SK-MEL-5 (cell line): ENCODE results near the gene RNF130. TPM values are rescaled to one million over a fixed set of nuclear protein-coding genes. Genes with fewer than 3 reads are reported as not detected.

Experiments used
- DNase-seq: peaks from one replicate; pipeline ENCODE4 v3.0.0-alpha.2; 2016; ENCODE audit warnings: low read depth, low spot score
- in situ Hi-C: cut with HindIII; loops from 2 replicates; pipeline ENCODE4 v1.10.0; 2016; ENCODE audit warnings: low sequenced_read_pairs, high pct_unique_total_duplicates, low pct_unique_long_range_greater_than_20kb
- total RNA-seq: library from RNA; depleted of rRNA; stranded (reverse); fragments of >200 nt; shearing (Covaris generic); gene quantifications from 2 replicates; pipeline ENCODE4 v1.2.3, GENCODE V29; 2014

RNF130 gene
- total RNA-seq, 1 experiment from 2014 or later = 106 TPM

- DNase-seq = no peak
- in situ Hi-C loops = no loop called here
Observed at GRCh38 chr5:179920175-179920574, 151.4 kb downstream of the RNF130 start.

GRCh38 chr5:179919487-179920060 is 152.0 kb downstream of the RNF130 start:
- in situ Hi-C loops = no loop called here
- DNase-seq = no peak

GRCh38 chr5:179918742-179919486 is 152.6 kb downstream of the RNF130 start:
- in situ Hi-C loops = no loop called here
- no peak for DNase-seq

GRCh38 chr5:179916523-179916922 is 155.0 kb downstream of the RNF130 start:
- in situ Hi-C loops = no loop called here
- no peak for DNase-seq

- no peak for DNase-seq
- in situ Hi-C loops = no loop called here
Observed at GRCh38 chr5:179915406-179915935, 156.1 kb downstream of the RNF130 start.

GRCh38 chr5:179914032-179914755 is 157.4 kb downstream of the RNF130 start:
- in situ Hi-C loops = no loop called here
- no peak for DNase-seq

- DNase-seq = no peak
- in situ Hi-C loops = no loop called here
Observed at GRCh38 chr5:179913461-179913860, 158.1 kb downstream of the RNF130 start.

GRCh38 chr5:179912951-179913350 is 158.6 kb downstream of the RNF130 start:
- no peak for DNase-seq
- in situ Hi-C loops = no loop called here

- in situ Hi-C loops = no loop called here
- no peak for DNase-seq
Observed at GRCh38 chr5:179912386-179912785, 159.2 kb downstream of the RNF130 start.

GRCh38 chr5:179909224-179909623 is 162.3 kb downstream of the RNF130 start:
- in situ Hi-C loops = no loop called here
- DNase-seq = no peak

- no peak for DNase-seq
- in situ Hi-C loops = no loop called here
Observed at GRCh38 chr5:179908528-179908927, 163.0 kb downstream of the RNF130 start.

- in situ Hi-C loops = no loop called here
- peak; percentile 47 for DNase-seq
Observed at GRCh38 chr5:179907556-179908324, 163.8 kb downstream of the RNF130 start, which contains the start of gene TBC1D9B. TSS of gene TBC1D9B (minus strand) at chr5:179907897. CDS start at chr5:179907821, 76 bp downstream.

GRCh38 chr5:179906795-179907555 is 164.6 kb downstream of the RNF130 start:
- in situ Hi-C loops = no loop called here
- DNase-seq = no peak

GRCh38 chr5:179906294-179906794 is 165.2 kb downstream of the RNF130 start:
- no peak for DNase-seq
- in situ Hi-C loops = no loop called here

GRCh38 chr5:179905161-179905560 is 166.4 kb downstream of the RNF130 start:
- in situ Hi-C loops = no loop called here
- no peak for DNase-seq
